A549 (cell line): ENCODE data around the gene GULP1.

Experiments used
- EP300 ChIP-seq, 2 experiments: fragments of >200 bp; sonication (Bioruptor Twin); formaldehyde crosslinking; IDR thresholded peaks; 2 replicates in 1 of 2; 3 replicates in 1 of 2; pipeline ENCODE4 v1.6.1; 2016 to 2017
- HOXB13 ChIP-seq: fragments of 250-450 bp; sonication (Bioruptor Pico); IDR thresholded peaks from 2 replicates; pipeline ENCODE4 v1.5.0; 2020; ENCODE audit warnings: low read depth, mild to moderate bottlenecking, moderate library complexity
- JUNB ChIP-seq: fragments of >200 bp; sonication (Bioruptor Twin); formaldehyde crosslinking; IDR thresholded peaks from 2 replicates; pipeline ENCODE4 v1.6.1; 2016
- KDM5A ChIP-seq: fragments of 200-600 bp; sonication (generic); IDR thresholded peaks from 2 replicates; pipeline ENCODE4 v1.6.1; 2016; ENCODE audit warnings: antibody characterized with exemption, mild to moderate bottlenecking
- MYC ChIP-seq: IDR thresholded peaks from 2 replicates; pipeline ENCODE4 v1.6.1; 2012; ENCODE audit warnings: mild to moderate bottlenecking, inconsistent platforms, low read length, improper control_type of control experiment, borderline replicate concordance
- PHF8 ChIP-seq: fragments of 200-600 bp; sonication (generic); IDR thresholded peaks from 2 replicates; pipeline ENCODE4 v1.6.1; 2016; ENCODE audit warnings: low read depth, mild to moderate bottlenecking, antibody characterized with exemption, moderate library complexity, borderline replicate concordance
- POLR2A ChIP-seq: IDR thresholded peaks from 2 replicates; pipeline ENCODE4 v1.6.1; 2012; ENCODE audit warnings: mild to moderate bottlenecking, low read length
- POLR2AphosphoS2 ChIP-seq: conservative IDR thresholded peaks from 2 replicates; pipeline ENCODE4 v1.6.1; 2012; ENCODE audit warnings: low read length, improper control_type of control experiment, inconsistent platforms
- SREBF2 ChIP-seq: fragments of 450-650 bp; IDR thresholded peaks from 2 replicates; pipeline ENCODE4 v1.6.1; 2014; ENCODE audit warnings: mild to moderate bottlenecking, moderate library complexity
- ZNF302 ChIP-seq: fragments of 250-450 bp; sonication (Bioruptor Pico); IDR thresholded peaks from 2 replicates; pipeline ENCODE4 v1.9.0; 2021; ENCODE audit warnings: inconsistent platforms, mild to moderate bottlenecking, moderate library complexity
- TF ChIP-seq, protein P1 (sequence below): fragments of >200 bp; sonication (Bioruptor Twin); formaldehyde crosslinking; IDR thresholded peaks from 3 replicates; pipeline ENCODE4 v1.5.1; 2016
- TF ChIP-seq, protein P2 (sequence below): fragments of 200-600 bp; sonication (generic); IDR thresholded peaks from 2 replicates; pipeline ENCODE4 v1.6.1; 2016; ENCODE audit warnings: antibody characterized with exemption, mild to moderate bottlenecking, moderate library complexity
- TF ChIP-seq, protein P3 (sequence below): fragments of 150-350 bp; IDR thresholded peaks from 2 replicates; pipeline ENCODE4 v1.6.1; 2014; ENCODE audit warnings: low read depth, mild to moderate bottlenecking, low read length

DNA sequence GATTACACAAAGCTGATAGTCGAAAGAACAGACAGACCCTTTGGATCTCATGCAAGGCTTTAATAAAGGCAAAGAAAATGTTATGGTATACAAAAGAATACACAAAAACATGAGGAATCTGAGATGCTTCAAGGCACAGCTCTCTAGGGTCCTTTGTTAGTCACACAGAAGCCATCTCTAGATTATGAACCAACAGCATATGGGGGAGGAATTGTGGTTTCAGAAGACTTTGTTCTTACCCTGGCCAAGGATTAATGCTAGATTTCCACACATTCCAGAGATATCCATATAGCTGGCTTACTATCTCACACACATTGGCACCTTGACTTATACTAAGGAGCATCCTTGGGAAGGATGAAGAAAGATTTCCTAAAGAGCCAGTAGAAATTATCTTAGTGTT, 206.1 kb downstream of the GULP1 start:
- TF ChIP-seq, protein P1, sequence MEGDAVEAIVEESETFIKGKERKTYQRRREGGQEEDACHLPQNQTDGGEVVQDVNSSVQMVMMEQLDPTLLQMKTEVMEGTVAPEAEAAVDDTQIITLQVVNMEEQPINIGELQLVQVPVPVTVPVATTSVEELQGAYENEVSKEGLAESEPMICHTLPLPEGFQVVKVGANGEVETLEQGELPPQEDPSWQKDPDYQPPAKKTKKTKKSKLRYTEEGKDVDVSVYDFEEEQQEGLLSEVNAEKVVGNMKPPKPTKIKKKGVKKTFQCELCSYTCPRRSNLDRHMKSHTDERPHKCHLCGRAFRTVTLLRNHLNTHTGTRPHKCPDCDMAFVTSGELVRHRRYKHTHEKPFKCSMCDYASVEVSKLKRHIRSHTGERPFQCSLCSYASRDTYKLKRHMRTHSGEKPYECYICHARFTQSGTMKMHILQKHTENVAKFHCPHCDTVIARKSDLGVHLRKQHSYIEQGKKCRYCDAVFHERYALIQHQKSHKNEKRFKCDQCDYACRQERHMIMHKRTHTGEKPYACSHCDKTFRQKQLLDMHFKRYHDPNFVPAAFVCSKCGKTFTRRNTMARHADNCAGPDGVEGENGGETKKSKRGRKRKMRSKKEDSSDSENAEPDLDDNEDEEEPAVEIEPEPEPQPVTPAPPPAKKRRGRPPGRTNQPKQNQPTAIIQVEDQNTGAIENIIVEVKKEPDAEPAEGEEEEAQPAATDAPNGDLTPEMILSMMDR = no peak
- TF ChIP-seq JUNB = no peak
- no peak for TF ChIP-seq PHF8
- TF ChIP-seq, protein P2, sequence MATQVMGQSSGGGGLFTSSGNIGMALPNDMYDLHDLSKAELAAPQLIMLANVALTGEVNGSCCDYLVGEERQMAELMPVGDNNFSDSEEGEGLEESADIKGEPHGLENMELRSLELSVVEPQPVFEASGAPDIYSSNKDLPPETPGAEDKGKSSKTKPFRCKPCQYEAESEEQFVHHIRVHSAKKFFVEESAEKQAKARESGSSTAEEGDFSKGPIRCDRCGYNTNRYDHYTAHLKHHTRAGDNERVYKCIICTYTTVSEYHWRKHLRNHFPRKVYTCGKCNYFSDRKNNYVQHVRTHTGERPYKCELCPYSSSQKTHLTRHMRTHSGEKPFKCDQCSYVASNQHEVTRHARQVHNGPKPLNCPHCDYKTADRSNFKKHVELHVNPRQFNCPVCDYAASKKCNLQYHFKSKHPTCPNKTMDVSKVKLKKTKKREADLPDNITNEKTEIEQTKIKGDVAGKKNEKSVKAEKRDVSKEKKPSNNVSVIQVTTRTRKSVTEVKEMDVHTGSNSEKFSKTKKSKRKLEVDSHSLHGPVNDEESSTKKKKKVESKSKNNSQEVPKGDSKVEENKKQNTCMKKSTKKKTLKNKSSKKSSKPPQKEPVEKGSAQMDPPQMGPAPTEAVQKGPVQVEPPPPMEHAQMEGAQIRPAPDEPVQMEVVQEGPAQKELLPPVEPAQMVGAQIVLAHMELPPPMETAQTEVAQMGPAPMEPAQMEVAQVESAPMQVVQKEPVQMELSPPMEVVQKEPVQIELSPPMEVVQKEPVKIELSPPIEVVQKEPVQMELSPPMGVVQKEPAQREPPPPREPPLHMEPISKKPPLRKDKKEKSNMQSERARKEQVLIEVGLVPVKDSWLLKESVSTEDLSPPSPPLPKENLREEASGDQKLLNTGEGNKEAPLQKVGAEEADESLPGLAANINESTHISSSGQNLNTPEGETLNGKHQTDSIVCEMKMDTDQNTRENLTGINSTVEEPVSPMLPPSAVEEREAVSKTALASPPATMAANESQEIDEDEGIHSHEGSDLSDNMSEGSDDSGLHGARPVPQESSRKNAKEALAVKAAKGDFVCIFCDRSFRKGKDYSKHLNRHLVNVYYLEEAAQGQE = no peak
- no peak for TF ChIP-seq POLR2A
- TF ChIP-seq, protein P3, sequence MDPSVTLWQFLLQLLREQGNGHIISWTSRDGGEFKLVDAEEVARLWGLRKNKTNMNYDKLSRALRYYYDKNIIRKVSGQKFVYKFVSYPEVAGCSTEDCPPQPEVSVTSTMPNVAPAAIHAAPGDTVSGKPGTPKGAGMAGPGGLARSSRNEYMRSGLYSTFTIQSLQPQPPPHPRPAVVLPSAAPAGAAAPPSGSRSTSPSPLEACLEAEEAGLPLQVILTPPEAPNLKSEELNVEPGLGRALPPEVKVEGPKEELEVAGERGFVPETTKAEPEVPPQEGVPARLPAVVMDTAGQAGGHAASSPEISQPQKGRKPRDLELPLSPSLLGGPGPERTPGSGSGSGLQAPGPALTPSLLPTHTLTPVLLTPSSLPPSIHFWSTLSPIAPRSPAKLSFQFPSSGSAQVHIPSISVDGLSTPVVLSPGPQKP = no peak
- TF ChIP-seq SREBF2 = no peak
- TF ChIP-seq MYC = no peak
- TF ChIP-seq POLR2AphosphoS2 = no peak
- no peak for TF ChIP-seq EP300 (IDR thresholded peaks at IDR 0.05)
- no peak for TF ChIP-seq HOXB13 (CRISPR knock-in tag)
- TF ChIP-seq ZNF302 (CRISPR knock-in tag) = no peak
- TF ChIP-seq KDM5A = no peak
